Stomach (tissue), 4 donors: ENCODE measurements around the gene FES.

Source experiments
- CTCF ChIP-seq, 7 experiments: fragments of 450-650 bp in 4 of 7; fragments of 200-600 bp in 3 of 7; sonication (generic) in 3 of 7; IDR thresholded peaks; one replicate each; pipeline ENCODE4 v1.5.1; 2016 to 2019; ENCODE audit warnings: antibody characterized with exemption in 7 of 7, control low read depth in 2 of 7, mild to moderate bottlenecking in 1 of 7
- POLR2AphosphoS5 ChIP-seq, 3 donors: sonication (generic); formaldehyde crosslinking; IDR thresholded peaks; one replicate each; pipeline ENCODE4 v1.6.1; 2016; ENCODE audit warnings: antibody characterized with exemption in 3 of 3

GRCh38 chr15:90883526-90883975 lies 753 bp upstream of the FES start:
- TF ChIP-seq CTCF (IDR thresholded peaks at IDR 0.05) (no peak), POLR2AphosphoS5 (IDR thresholded peaks at IDR 0.05) (no peak)
